ENCODE data around the gene DNAJA3. TPM values are rescaled to one million over a fixed set of nuclear protein-coding genes. Genes with fewer than 3 reads are reported as not detected.
A peak's percentile ranks its signal among the peaks of the same experiment; 100 is the strongest.

Gene DNAJA3
- total RNA-seq (2021) = 101 and 105 TPM in 2 replicates
- Bru-seq, nascent RNA = percentile 79 among the genes with signal in this experiment
- BruChase-seq, experiment 1, labeled RNA remaining after a 2-hour chase = percentile 80 among the genes with signal in this experiment
- BruChase-seq, experiment 2, labeled RNA remaining after a 6-hour chase = percentile 86 among the genes with signal in this experiment
- long read RNA-seq, transcript DNAJA3-201 (12 exons, 2,763 nt) = minor isoform, 31 of 262 reads
- long read RNA-seq, transcript DNAJA3-202 (11 exons, 2,591 nt) = major isoform, 170 of 262 reads
- long read RNA-seq, transcript DNAJA3-208 (3 exons, 403 nt) = minor isoform, 18 of 262 reads
- long read RNA-seq, partial matches to known transcripts = 9 of 262 reads
- long read RNA-seq, other reads (novel, unspliced or antisense) = 34 of 262 reads

DNA sequence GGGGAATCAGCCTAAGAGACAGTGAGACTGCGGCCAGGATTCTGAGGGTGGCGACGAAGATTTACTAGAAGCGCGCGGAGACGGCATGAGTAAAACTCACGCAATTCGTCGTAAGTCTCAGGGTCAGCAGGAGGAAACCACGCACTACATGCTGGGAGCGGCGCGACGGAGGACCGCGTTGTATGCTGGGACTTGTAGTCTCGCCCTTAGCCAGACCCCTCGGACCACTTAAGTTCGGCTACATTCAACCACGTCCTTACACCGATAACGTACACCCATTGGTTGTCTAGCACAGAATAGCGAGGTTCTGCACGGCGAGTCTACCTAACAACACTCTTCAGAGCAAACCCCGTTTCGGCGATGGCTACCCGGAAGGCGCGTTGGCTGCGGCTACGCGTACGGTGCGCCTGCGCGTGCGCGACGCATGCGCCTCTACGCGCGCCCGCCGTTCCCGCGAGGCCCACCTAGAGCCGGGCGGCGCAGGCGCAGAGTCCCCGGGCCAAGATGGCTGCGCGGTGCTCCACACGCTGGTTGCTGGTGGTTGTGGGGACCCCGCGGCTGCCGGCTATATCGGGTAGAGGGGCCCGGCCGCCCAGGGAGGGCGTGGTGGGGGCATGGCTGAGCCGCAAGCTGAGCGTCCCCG, at the start of gene DNAJA3:
Gene DNAJA3, plus strand, starts transcription at position 491 of the 643 bp plus-strand sequence. Its CDS starts 14 bp downstream, at position 505.
- CTCF ChIA-PET = no interaction called here

DNA sequence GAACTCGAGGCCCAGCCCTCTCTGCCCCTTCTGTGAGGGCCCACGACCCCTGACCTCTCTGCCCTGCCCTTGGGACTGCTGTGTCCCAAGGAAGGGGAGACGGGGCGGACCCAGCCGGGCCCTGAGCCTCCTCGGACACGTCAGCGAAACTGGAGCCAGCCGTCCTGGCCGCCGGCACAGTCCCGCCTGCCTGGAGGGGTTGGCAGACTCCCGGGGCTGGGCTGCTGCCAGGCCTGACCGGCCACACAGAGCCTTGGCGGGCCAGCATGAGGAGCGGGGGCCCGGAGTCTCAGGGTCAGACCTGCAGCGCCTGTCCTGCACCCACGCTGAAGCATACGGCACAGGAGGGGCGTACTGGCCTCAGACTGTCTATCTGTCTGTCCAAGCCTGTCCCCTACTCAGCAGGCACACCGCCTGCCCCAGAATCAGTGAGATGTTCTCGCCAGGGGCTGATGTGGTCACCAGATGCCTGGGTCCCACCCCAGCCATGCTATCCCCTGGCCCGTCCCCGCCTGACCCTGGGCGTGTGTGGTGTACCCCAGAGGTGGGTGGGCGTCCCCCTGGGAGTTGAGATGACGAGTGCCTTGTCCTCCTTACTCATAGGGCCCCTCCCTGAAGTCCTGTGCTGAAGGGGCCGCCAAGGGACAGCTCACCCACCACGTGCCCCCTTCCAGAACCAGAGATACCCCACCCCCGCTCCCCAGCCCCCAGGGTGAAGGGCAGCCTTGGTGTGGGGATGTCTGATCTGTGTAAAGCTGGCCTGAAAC, 49.4 kb upstream of the DNAJA3 start:
- intact Hi-C loops (cut with micrococcal nuclease; ENCODE audit: unreplicated experiment) = no loop called here
- Histone ChIP-seq H3K4me3 (ENCODE audit: low read depth, low read length, poor library complexity, severe bottlenecking) (no peak overlapping the region), H3K27me3 (replicated peaks; ENCODE audit: insufficient read depth, low read depth, low read length, poor library complexity) (no peaks in the 10 kb centered on the region), H3K4me1 (ENCODE audit: insufficient read depth, low read length, poor library complexity, severe bottlenecking) (peaks cover 31% of the 10 kb centered on the region), H3K36me3 (ENCODE audit: insufficient read depth, low read length, poor library complexity, severe bottlenecking) (no peaks in the 10 kb centered on the region), H3K27ac (ENCODE audit: low read depth, low read length, poor library complexity, severe bottlenecking) (no peak overlapping the region), H3K9me3 (ENCODE audit: low read depth, low read length, poor library complexity, severe bottlenecking) (no peaks in the 10 kb centered on the region)
- no peak for TF ChIP-seq EZH2 (IDR thresholded peaks at IDR 0.05; ENCODE audit: borderline replicate concordance, low read depth, low read length, poor library complexity, severe bottlenecking)
- TF ChIP-seq, protein P1, sequence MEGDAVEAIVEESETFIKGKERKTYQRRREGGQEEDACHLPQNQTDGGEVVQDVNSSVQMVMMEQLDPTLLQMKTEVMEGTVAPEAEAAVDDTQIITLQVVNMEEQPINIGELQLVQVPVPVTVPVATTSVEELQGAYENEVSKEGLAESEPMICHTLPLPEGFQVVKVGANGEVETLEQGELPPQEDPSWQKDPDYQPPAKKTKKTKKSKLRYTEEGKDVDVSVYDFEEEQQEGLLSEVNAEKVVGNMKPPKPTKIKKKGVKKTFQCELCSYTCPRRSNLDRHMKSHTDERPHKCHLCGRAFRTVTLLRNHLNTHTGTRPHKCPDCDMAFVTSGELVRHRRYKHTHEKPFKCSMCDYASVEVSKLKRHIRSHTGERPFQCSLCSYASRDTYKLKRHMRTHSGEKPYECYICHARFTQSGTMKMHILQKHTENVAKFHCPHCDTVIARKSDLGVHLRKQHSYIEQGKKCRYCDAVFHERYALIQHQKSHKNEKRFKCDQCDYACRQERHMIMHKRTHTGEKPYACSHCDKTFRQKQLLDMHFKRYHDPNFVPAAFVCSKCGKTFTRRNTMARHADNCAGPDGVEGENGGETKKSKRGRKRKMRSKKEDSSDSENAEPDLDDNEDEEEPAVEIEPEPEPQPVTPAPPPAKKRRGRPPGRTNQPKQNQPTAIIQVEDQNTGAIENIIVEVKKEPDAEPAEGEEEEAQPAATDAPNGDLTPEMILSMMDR (conservative IDR thresholded peaks at IDR 0.05; ENCODE audit: low read depth, low read length) = no peak
- ChIA-PET CTCF (interaction anchor here (0.9 kb wide), 1 partner anchor 122 kb away, joined by 4 read pairs; no protein-coding TSS in a partner anchor), POLR2A (ENCODE audit: low non-redundant PET) (interaction anchor here (0.7 kb wide), 1 partner anchor 15 kb away, joined by 3 read pairs; no protein-coding TSS in a partner anchor)
- no TSS peak for BruUV-seq (replicated peaks)
- DNase-seq (ENCODE audit: low spot score) = no peak

More for the DNA sequence above, at the start of gene DNAJA3:
- Histone ChIP-seq H3K9me3 (ENCODE audit: low read depth, low read length, poor library complexity, severe bottlenecking) (no peaks in the 10 kb centered on the region), H3K27me3 (replicated peaks; ENCODE audit: insufficient read depth, low read depth, low read length, poor library complexity) (no peaks in the 10 kb centered on the region), H3K36me3 (ENCODE audit: insufficient read depth, low read length, poor library complexity, severe bottlenecking) (peaks cover 9% of the 10 kb centered on the region), H3K4me3 (ENCODE audit: low read depth, low read length, poor library complexity, severe bottlenecking) (peak within 1 kb of the TSS; percentile 96), H3K27ac (ENCODE audit: low read depth, low read length, poor library complexity, severe bottlenecking) (peak within 1 kb of the TSS; percentile 96), H3K4me1 (ENCODE audit: insufficient read depth, low read length, poor library complexity, severe bottlenecking) (peaks cover 11% of the 10 kb centered on the region)
- peak; percentile 95 for DNase-seq (ENCODE audit: low spot score)
- POLR2A ChIA-PET (ENCODE audit: low non-redundant PET) = no interaction called here
- no TSS peak for BruUV-seq (replicated peaks)
- no peak for TF ChIP-seq EZH2 (IDR thresholded peaks at IDR 0.05; ENCODE audit: borderline replicate concordance, low read depth, low read length, poor library complexity, severe bottlenecking)
- TF ChIP-seq, protein P1 (conservative IDR thresholded peaks at IDR 0.05; ENCODE audit: low read depth, low read length) = no peak
- intact Hi-C loops (cut with micrococcal nuclease; ENCODE audit: unreplicated experiment) = no loop called here

DNA sequence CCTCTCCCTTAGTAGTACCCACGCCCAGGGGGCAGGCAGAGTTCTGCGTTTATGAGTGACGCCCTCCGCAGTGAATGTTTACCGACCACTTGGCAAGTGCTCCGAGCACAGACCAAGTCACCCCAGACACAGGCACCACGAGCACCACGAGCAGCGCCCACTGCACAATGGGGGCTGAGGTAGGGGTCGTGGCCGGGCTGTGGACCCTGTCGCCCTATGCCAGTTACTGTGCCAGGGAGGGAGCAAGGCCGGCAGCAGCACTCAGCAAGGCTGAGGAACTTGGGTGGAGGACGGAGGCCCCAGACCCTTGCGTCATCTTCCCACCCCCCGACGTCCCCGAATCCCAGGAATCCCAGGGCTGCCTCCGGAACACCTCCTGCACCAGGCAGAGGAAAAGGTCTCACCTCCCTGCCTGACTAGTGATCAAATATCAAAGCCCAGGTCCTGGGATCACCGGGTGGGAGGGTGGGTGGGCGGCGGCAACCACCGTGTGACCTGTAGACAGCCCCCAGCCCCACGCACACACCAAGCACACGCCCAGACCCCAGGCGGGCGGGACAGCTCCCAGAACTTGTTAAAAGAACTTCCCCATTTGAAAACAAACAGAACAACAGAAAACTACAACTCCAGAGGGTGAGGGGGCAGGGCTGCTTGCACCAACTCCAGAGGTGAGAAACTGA, 48.6 kb upstream of the DNAJA3 start:
- no peak for DNase-seq (ENCODE audit: low spot score)
- Histone ChIP-seq H3K4me3 (ENCODE audit: low read depth, low read length, poor library complexity, severe bottlenecking) (no peak overlapping the region), H3K9me3 (ENCODE audit: low read depth, low read length, poor library complexity, severe bottlenecking) (no peaks in the 10 kb centered on the region), H3K36me3 (ENCODE audit: insufficient read depth, low read length, poor library complexity, severe bottlenecking) (no peaks in the 10 kb centered on the region), H3K27me3 (replicated peaks; ENCODE audit: insufficient read depth, low read depth, low read length, poor library complexity) (no peaks in the 10 kb centered on the region), H3K4me1 (ENCODE audit: insufficient read depth, low read length, poor library complexity, severe bottlenecking) (peaks cover 31% of the 10 kb centered on the region), H3K27ac (ENCODE audit: low read depth, low read length, poor library complexity, severe bottlenecking) (no peak overlapping the region)
- ChIA-PET CTCF (no interaction called here), POLR2A (ENCODE audit: low non-redundant PET) (interaction anchor here (0.7 kb wide), 1 partner anchor 14 kb away, joined by 3 read pairs; no protein-coding TSS in a partner anchor)
- TF ChIP-seq, protein P1 (conservative IDR thresholded peaks at IDR 0.05; ENCODE audit: low read depth, low read length) = no peak
- TF ChIP-seq EZH2 (IDR thresholded peaks at IDR 0.05; ENCODE audit: borderline replicate concordance, low read depth, low read length, poor library complexity, severe bottlenecking) = no peak
- intact Hi-C loops (cut with micrococcal nuclease; ENCODE audit: unreplicated experiment) = no loop called here
- no TSS peak for BruUV-seq (replicated peaks)
